Uterus (tissue), 2 donors: ENCODE data around the gene NPPC.

ENCODE experiments used
- CTCF ChIP-seq, 4 experiments: fragments of 200-600 bp in 2 of 4; fragments of 450-650 bp in 2 of 4; sonication (generic) in 2 of 4; IDR thresholded peaks; one replicate each; pipeline ENCODE4 v1.5.1; 2016 to 2019; ENCODE audit warnings: antibody characterized with exemption in 4 of 4, mild to moderate bottlenecking in 2 of 4, moderate library complexity in 1 of 4
- POLR2A ChIP-seq, 2 donors: fragments of 450-650 bp; IDR thresholded peaks; one replicate each; pipeline ENCODE4 v1.6.1; 2016; ENCODE audit warnings: antibody characterized with exemption in 2 of 2, mild to moderate bottlenecking in 1 of 2, moderate library complexity in 1 of 2

- TF ChIP-seq POLR2A (IDR thresholded peaks at IDR 0.05) (no peak), CTCF (IDR thresholded peaks at IDR 0.05) (no peak)
These were observed 31.4 kb downstream of the NPPC start for GRCh38 chr2:231894566-231895380.
